AG10803 (cell line): ENCODE results near the gene RIMS4.

Source experiments
- DNase-seq: peaks from one replicate; pipeline ENCODE4 v3.0.0; 2010; ENCODE audit warnings: low read depth
- H3K4me3 ChIP-seq: 2 replicates; pipeline ENCODE4 v1.5.1; 2011; ENCODE audit warnings: mild to moderate bottlenecking, low read length, control low read depth
- CTCF ChIP-seq: conservative IDR thresholded peaks from 2 replicates; pipeline ENCODE4 v1.5.1; 2011; ENCODE audit warnings: mild to moderate bottlenecking, low read length, control low read depth, inconsistent platforms

RIMS4 gene

GRCh38 chr20:44776980-44777379 is 33.4 kb downstream of the RIMS4 start:
- DNase-seq: no peak
- H3K4me3 ChIP-seq: no peak overlapping the region
- TF ChIP-seq CTCF: no peak

GRCh38 chr20:44773070-44773829 is 37.1 kb downstream of the RIMS4 start:
- TF ChIP-seq CTCF: no peak
- DNase-seq: no peak
- no peak overlapping the region for H3K4me3 ChIP-seq

GRCh38 chr20:44772636-44773035 is 37.7 kb downstream of the RIMS4 start:
- no peak for TF ChIP-seq CTCF
- DNase-seq: no peak
- no peak overlapping the region for H3K4me3 ChIP-seq

- no peak for DNase-seq
- no peak for TF ChIP-seq CTCF
- no peak overlapping the region for H3K4me3 ChIP-seq
These were observed 39.2 kb downstream of the RIMS4 start for GRCh38 chr20:44771172-44771535.

- no peak for DNase-seq
- no peak for TF ChIP-seq CTCF
- H3K4me3 ChIP-seq: no peak overlapping the region
These were observed 39.7 kb downstream of the RIMS4 start for GRCh38 chr20:44770484-44771171.

- DNase-seq: no peak
- H3K4me3 ChIP-seq: no peak overlapping the region
- TF ChIP-seq CTCF: no peak
These were observed 40.9 kb downstream of the RIMS4 start for GRCh38 chr20:44769481-44769863.
